WTC11 (cell line): ENCODE data around the gene BANK1. TPM values are rescaled to one million over a fixed set of nuclear protein-coding genes. Genes with fewer than 3 reads are reported as not detected.

ENCODE experiments used
- ATAC-seq: fragments of 200-7000 bp; cut with Tn5 transposase; 2 replicates; pipeline ENCODE4 v1.10.0; 2021; ENCODE audit warnings: mild to moderate bottlenecking, moderate library complexity
- CTCF ChIA-PET: fragments of 300-600 bp; sonication (Branson Sonifier 250); formaldehyde crosslinking; loops from one replicate; lab custom pipeline; 2021; ENCODE audit warnings: antibody characterized with exemption; lab: Charles Lee
- POLR2A ChIA-PET: fragments of 350-600 bp; sonication (Branson Sonifier 250); formaldehyde crosslinking; loops from one replicate; lab custom pipeline; 2021; ENCODE audit warnings: antibody characterized with exemption; lab: Charles Lee
- DNase-seq: peaks from one replicate; pipeline ENCODE4 v3.0.0; 2021; ENCODE audit warnings: low spot score
- H3K27ac Mint-ChIP-seq: 2 replicates; pipeline ENCODE4 v1.8.0; 2021; ENCODE audit warnings: mixed read lengths
- H3K27me3 Mint-ChIP-seq: 2 replicates; pipeline ENCODE4 v1.8.0; 2021; ENCODE audit warnings: low read depth, mild to moderate bottlenecking, moderate library complexity, mixed read lengths
- H3K36me3 Mint-ChIP-seq: 2 replicates; pipeline ENCODE4 v1.8.0; 2021; ENCODE audit warnings: mixed read lengths
- H3K4me1 Mint-ChIP-seq: 2 replicates; pipeline ENCODE4 v1.8.0; 2022; ENCODE audit warnings: mixed read lengths
- H3K4me3 Mint-ChIP-seq: 2 replicates; pipeline ENCODE4 v1.8.0; 2021; ENCODE audit warnings: mild to moderate bottlenecking, moderate library complexity, mixed read lengths
- H3K9me3 Mint-ChIP-seq: 2 replicates; pipeline ENCODE4 v1.8.0; 2021; ENCODE audit warnings: mixed read lengths
- FOXK1 ChIP-seq: sonication (generic); formaldehyde crosslinking; IDR thresholded peaks from 2 replicates; pipeline ENCODE4 v1.8.0; 2022; ENCODE audit warnings: mild to moderate bottlenecking, moderate library complexity, missing genetic modification reagents
- IRF2 ChIP-seq: sonication (generic); formaldehyde crosslinking; IDR thresholded peaks from 2 replicates; pipeline ENCODE4 v1.8.0; 2022; ENCODE audit warnings: low read depth, missing genetic modification reagents, borderline replicate concordance
- JAZF1 ChIP-seq: fragments of 250-450 bp; sonication (Bioruptor Pico); IDR thresholded peaks from 2 replicates; pipeline ENCODE4 v1.9.0; 2021; ENCODE audit warnings: moderate library complexity, mild to moderate bottlenecking, inconsistent platforms
- KAT7 ChIP-seq: sonication (generic); formaldehyde crosslinking; IDR thresholded peaks from 2 replicates; pipeline ENCODE4 v1.8.1; 2023; ENCODE audit warnings: missing genetic modification reagents, mild to moderate bottlenecking, borderline replicate concordance
- MXD4 ChIP-seq: fragments of 250-450 bp; sonication (Bioruptor Pico); IDR thresholded peaks from 2 replicates; pipeline ENCODE4 v1.8.0; 2021; ENCODE audit warnings: mild to moderate bottlenecking, moderate library complexity, borderline replicate concordance
- MYBL2 ChIP-seq: sonication (generic); formaldehyde crosslinking; IDR thresholded peaks from 2 replicates; pipeline ENCODE4 v1.8.1; 2023; ENCODE audit warnings: mild to moderate bottlenecking, moderate library complexity, missing genetic modification reagents
- NR1H2 ChIP-seq: sonication (generic); formaldehyde crosslinking; IDR thresholded peaks from 2 replicates; pipeline ENCODE4 v1.9.0; 2021; ENCODE audit warnings: mild to moderate bottlenecking, moderate library complexity, missing genetic modification reagents
- SOX15 ChIP-seq: fragments of 250-450 bp; sonication (Bioruptor Pico); IDR thresholded peaks from 2 replicates; pipeline ENCODE4 v1.9.0; 2021; ENCODE audit warnings: mild to moderate bottlenecking
- TCF7 ChIP-seq: sonication (generic); formaldehyde crosslinking; IDR thresholded peaks from 2 replicates; pipeline ENCODE4 v1.8.0; 2022; ENCODE audit warnings: mild to moderate bottlenecking, low read depth, missing genetic modification reagents, moderate library complexity
- ZNF121 ChIP-seq: sonication (generic); formaldehyde crosslinking; IDR thresholded peaks from 2 replicates; pipeline ENCODE4 v1.8.0; 2023; ENCODE audit warnings: missing genetic modification reagents
- total RNA-seq: library from RNA; stranded (reverse); gene quantifications from 3 replicates; pipeline ENCODE4 v1.2.3, GENCODE V29; 2021
- TF ChIP-seq, protein P1 (sequence below): sonication (generic); formaldehyde crosslinking; IDR thresholded peaks from 2 replicates; pipeline ENCODE4 v1.8.1; 2023; ENCODE audit warnings: mild to moderate bottlenecking, missing genetic modification reagents
- TF ChIP-seq, protein P2 (sequence below): sonication (generic); formaldehyde crosslinking; IDR thresholded peaks from 2 replicates; pipeline ENCODE4 v1.8.0; 2023; ENCODE audit warnings: missing genetic modification reagents, mild to moderate bottlenecking, borderline replicate concordance
- TF ChIP-seq, protein P3 (sequence below): sonication (generic); formaldehyde crosslinking; IDR thresholded peaks from 2 replicates; pipeline ENCODE4 v1.8.1; 2023; ENCODE audit warnings: mild to moderate bottlenecking, missing genetic modification reagents, borderline replicate concordance
- TF ChIP-seq, protein P4 (sequence below): sonication (generic); formaldehyde crosslinking; conservative IDR thresholded peaks from 2 replicates; pipeline ENCODE4 v1.8.1; 2023; ENCODE audit warnings: mild to moderate bottlenecking, low read depth, missing genetic modification reagents, moderate library complexity
- TF ChIP-seq, protein P5 (sequence below): fragments of 200-600 bp; IDR thresholded peaks from 2 replicates; pipeline ENCODE4 v1.8.0; 2022; ENCODE audit warnings: antibody characterized with exemption
- TF ChIP-seq, protein P6 (sequence below): fragments of 250-450 bp; sonication (Bioruptor Pico); IDR thresholded peaks from 2 replicates; pipeline ENCODE4 v2.1.2; 2022; ENCODE audit warnings: mild to moderate bottlenecking, moderate library complexity
- TF ChIP-seq, protein P7 (sequence below): fragments of 250-450 bp; sonication (Bioruptor Pico); IDR thresholded peaks from 2 replicates; pipeline ENCODE4 v1.9.0; 2021; ENCODE audit warnings: mild to moderate bottlenecking

Gene BANK1
- total RNA-seq, 1 experiment from 2014 or later: 0.68 TPM

DNA sequence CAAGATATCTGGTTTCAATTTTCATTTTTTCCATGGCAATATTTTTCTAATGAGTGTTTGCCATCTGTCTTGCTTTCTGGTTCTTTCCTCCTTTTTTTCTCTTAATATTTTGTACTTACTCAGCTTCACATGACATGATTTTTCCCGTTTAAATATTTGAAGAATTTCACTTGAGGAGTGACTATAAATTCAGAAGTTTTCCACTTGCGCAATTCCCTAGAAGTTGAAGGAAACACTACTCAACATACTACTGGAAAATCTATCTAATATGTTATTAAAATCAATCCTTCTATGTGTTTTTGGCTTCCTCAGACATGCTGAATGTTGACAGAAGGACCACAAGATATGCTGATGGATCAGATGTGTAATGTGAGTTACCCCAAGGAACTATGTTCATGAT lies 36.8 kb upstream of the BANK1 start:
- H3K27me3 Mint-ChIP-seq: no peaks in the 10 kb centered on the region
- DNase-seq: no peak
- TF ChIP-seq, protein P1, sequence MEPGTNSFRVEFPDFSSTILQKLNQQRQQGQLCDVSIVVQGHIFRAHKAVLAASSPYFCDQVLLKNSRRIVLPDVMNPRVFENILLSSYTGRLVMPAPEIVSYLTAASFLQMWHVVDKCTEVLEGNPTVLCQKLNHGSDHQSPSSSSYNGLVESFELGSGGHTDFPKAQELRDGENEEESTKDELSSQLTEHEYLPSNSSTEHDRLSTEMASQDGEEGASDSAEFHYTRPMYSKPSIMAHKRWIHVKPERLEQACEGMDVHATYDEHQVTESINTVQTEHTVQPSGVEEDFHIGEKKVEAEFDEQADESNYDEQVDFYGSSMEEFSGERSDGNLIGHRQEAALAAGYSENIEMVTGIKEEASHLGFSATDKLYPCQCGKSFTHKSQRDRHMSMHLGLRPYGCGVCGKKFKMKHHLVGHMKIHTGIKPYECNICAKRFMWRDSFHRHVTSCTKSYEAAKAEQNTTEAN (CRISPR knock-in tag): no peak
- TF ChIP-seq, protein P2, sequence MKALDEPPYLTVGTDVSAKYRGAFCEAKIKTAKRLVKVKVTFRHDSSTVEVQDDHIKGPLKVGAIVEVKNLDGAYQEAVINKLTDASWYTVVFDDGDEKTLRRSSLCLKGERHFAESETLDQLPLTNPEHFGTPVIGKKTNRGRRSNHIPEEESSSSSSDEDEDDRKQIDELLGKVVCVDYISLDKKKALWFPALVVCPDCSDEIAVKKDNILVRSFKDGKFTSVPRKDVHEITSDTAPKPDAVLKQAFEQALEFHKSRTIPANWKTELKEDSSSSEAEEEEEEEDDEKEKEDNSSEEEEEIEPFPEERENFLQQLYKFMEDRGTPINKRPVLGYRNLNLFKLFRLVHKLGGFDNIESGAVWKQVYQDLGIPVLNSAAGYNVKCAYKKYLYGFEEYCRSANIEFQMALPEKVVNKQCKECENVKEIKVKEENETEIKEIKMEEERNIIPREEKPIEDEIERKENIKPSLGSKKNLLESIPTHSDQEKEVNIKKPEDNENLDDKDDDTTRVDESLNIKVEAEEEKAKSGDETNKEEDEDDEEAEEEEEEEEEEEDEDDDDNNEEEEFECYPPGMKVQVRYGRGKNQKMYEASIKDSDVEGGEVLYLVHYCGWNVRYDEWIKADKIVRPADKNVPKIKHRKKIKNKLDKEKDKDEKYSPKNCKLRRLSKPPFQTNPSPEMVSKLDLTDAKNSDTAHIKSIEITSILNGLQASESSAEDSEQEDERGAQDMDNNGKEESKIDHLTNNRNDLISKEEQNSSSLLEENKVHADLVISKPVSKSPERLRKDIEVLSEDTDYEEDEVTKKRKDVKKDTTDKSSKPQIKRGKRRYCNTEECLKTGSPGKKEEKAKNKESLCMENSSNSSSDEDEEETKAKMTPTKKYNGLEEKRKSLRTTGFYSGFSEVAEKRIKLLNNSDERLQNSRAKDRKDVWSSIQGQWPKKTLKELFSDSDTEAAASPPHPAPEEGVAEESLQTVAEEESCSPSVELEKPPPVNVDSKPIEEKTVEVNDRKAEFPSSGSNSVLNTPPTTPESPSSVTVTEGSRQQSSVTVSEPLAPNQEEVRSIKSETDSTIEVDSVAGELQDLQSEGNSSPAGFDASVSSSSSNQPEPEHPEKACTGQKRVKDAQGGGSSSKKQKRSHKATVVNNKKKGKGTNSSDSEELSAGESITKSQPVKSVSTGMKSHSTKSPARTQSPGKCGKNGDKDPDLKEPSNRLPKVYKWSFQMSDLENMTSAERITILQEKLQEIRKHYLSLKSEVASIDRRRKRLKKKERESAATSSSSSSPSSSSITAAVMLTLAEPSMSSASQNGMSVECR (CRISPR knock-in tag): no peak
- TF ChIP-seq SOX15 (CRISPR knock-in tag) (no peak), MYBL2 (no peak), KAT7 (CRISPR knock-in tag) (no peak)
- no peak overlapping the region for H3K4me3 Mint-ChIP-seq
- ATAC-seq: no peak
- POLR2A ChIA-PET: no interaction called here
- CTCF ChIA-PET: interaction anchor here (0.6 kb wide), 1 partner anchor 50 kb away, joined by 3 read pairs; no protein-coding TSS in a partner anchor
- no peaks in the 10 kb centered on the region for H3K36me3 Mint-ChIP-seq
- no peaks in the 10 kb centered on the region for H3K4me1 Mint-ChIP-seq
- peaks cover 5% of the 10 kb centered on the region for H3K9me3 Mint-ChIP-seq
- no peak overlapping the region for H3K27ac Mint-ChIP-seq

DNA sequence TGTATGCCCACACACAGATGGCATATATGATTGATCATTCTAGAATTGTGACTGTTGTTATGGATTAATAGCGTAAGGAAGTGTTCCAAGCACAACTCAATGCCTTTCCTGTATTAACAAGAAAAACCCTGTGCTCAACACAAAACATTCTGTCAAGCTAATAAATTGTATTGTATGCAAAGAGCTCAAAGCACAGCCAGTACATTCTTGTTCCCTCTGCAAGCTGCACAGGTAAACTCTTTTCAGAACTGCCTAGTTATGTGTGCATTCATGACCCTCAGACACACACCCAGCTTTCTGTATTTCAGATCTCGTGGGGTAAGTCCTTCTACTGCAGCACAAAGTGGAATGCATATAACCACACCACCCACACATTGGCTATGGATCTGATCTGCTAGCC lies 34.3 kb upstream of the BANK1 start:
- Mint-ChIP-seq H3K4me3 (no peak overlapping the region), H3K9me3 (peaks cover 5% of the 10 kb centered on the region), H3K27me3 (no peaks in the 10 kb centered on the region), H3K27ac (no peak overlapping the region), H3K4me1 (no peaks in the 10 kb centered on the region), H3K36me3 (no peaks in the 10 kb centered on the region)
- CTCF ChIA-PET: no interaction called here
- DNase-seq (no peak), ATAC-seq (no peak)
- POLR2A ChIA-PET: no interaction called here
- TF ChIP-seq IRF2 (CRISPR knock-in tag): no peak
- no peak for TF ChIP-seq FOXK1 (CRISPR knock-in tag)
- TF ChIP-seq, protein P1 (CRISPR knock-in tag): no peak
- TF ChIP-seq, protein P3, sequence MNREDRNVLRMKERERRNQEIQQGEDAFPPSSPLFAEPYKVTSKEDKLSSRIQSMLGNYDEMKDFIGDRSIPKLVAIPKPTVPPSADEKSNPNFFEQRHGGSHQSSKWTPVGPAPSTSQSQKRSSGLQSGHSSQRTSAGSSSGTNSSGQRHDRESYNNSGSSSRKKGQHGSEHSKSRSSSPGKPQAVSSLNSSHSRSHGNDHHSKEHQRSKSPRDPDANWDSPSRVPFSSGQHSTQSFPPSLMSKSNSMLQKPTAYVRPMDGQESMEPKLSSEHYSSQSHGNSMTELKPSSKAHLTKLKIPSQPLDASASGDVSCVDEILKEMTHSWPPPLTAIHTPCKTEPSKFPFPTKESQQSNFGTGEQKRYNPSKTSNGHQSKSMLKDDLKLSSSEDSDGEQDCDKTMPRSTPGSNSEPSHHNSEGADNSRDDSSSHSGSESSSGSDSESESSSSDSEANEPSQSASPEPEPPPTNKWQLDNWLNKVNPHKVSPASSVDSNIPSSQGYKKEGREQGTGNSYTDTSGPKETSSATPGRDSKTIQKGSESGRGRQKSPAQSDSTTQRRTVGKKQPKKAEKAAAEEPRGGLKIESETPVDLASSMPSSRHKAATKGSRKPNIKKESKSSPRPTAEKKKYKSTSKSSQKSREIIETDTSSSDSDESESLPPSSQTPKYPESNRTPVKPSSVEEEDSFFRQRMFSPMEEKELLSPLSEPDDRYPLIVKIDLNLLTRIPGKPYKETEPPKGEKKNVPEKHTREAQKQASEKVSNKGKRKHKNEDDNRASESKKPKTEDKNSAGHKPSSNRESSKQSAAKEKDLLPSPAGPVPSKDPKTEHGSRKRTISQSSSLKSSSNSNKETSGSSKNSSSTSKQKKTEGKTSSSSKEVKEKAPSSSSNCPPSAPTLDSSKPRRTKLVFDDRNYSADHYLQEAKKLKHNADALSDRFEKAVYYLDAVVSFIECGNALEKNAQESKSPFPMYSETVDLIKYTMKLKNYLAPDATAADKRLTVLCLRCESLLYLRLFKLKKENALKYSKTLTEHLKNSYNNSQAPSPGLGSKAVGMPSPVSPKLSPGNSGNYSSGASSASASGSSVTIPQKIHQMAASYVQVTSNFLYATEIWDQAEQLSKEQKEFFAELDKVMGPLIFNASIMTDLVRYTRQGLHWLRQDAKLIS (CRISPR knock-in tag): no peak
- TF ChIP-seq, protein P4, sequence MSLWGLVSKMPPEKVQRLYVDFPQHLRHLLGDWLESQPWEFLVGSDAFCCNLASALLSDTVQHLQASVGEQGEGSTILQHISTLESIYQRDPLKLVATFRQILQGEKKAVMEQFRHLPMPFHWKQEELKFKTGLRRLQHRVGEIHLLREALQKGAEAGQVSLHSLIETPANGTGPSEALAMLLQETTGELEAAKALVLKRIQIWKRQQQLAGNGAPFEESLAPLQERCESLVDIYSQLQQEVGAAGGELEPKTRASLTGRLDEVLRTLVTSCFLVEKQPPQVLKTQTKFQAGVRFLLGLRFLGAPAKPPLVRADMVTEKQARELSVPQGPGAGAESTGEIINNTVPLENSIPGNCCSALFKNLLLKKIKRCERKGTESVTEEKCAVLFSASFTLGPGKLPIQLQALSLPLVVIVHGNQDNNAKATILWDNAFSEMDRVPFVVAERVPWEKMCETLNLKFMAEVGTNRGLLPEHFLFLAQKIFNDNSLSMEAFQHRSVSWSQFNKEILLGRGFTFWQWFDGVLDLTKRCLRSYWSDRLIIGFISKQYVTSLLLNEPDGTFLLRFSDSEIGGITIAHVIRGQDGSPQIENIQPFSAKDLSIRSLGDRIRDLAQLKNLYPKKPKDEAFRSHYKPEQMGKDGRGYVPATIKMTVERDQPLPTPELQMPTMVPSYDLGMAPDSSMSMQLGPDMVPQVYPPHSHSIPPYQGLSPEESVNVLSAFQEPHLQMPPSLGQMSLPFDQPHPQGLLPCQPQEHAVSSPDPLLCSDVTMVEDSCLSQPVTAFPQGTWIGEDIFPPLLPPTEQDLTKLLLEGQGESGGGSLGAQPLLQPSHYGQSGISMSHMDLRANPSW (CRISPR knock-in tag): no peak
- no peak for TF ChIP-seq MXD4 (CRISPR knock-in tag)
- TF ChIP-seq NR1H2 (CRISPR knock-in tag): no peak
- no peak for TF ChIP-seq ZNF121 (CRISPR knock-in tag)
- TF ChIP-seq, protein P5, sequence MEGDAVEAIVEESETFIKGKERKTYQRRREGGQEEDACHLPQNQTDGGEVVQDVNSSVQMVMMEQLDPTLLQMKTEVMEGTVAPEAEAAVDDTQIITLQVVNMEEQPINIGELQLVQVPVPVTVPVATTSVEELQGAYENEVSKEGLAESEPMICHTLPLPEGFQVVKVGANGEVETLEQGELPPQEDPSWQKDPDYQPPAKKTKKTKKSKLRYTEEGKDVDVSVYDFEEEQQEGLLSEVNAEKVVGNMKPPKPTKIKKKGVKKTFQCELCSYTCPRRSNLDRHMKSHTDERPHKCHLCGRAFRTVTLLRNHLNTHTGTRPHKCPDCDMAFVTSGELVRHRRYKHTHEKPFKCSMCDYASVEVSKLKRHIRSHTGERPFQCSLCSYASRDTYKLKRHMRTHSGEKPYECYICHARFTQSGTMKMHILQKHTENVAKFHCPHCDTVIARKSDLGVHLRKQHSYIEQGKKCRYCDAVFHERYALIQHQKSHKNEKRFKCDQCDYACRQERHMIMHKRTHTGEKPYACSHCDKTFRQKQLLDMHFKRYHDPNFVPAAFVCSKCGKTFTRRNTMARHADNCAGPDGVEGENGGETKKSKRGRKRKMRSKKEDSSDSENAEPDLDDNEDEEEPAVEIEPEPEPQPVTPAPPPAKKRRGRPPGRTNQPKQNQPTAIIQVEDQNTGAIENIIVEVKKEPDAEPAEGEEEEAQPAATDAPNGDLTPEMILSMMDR: no peak
- no peak for TF ChIP-seq TCF7 (CRISPR knock-in tag)
- TF ChIP-seq, protein P6, sequence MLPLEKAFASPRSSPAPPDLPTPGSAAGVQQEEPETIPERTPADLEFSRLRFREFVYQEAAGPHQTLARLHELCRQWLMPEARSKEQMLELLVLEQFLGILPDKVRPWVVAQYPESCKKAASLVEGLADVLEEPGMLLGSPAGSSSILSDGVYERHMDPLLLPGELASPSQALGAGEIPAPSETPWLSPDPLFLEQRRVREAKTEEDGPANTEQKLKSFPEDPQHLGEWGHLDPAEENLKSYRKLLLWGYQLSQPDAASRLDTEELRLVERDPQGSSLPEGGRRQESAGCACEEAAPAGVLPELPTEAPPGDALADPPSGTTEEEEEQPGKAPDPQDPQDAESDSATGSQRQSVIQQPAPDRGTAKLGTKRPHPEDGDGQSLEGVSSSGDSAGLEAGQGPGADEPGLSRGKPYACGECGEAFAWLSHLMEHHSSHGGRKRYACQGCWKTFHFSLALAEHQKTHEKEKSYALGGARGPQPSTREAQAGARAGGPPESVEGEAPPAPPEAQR (CRISPR knock-in tag): no peak
- no peak for TF ChIP-seq JAZF1 (CRISPR knock-in tag)
- TF ChIP-seq, protein P7, sequence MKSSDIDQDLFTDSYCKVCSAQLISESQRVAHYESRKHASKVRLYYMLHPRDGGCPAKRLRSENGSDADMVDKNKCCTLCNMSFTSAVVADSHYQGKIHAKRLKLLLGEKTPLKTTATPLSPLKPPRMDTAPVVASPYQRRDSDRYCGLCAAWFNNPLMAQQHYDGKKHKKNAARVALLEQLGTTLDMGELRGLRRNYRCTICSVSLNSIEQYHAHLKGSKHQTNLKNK (CRISPR knock-in tag): no peak
